Stomach (tissue), 4 donors: ENCODE measurements around the gene TRAPPC2L.

Experiments used
- CTCF ChIP-seq, 7 experiments: fragments of 450-650 bp in 4 of 7; fragments of 200-600 bp in 3 of 7; sonication (generic) in 3 of 7; IDR thresholded peaks; one replicate each; pipeline ENCODE4 v1.5.1; 2016 to 2019; ENCODE audit warnings: antibody characterized with exemption in 7 of 7, control low read depth in 2 of 7, mild to moderate bottlenecking in 1 of 7
- POLR2AphosphoS5 ChIP-seq, 3 donors: sonication (generic); formaldehyde crosslinking; IDR thresholded peaks; one replicate each; pipeline ENCODE4 v1.6.1; 2016; ENCODE audit warnings: antibody characterized with exemption in 3 of 3

- TF ChIP-seq POLR2AphosphoS5 (IDR thresholded peaks at IDR 0.05) = no peak
- no peak for TF ChIP-seq CTCF (IDR thresholded peaks at IDR 0.05)
Observed at GRCh38 chr16:88908307-88908706, 51.4 kb downstream of the TRAPPC2L start.
